ENCODE results near the gene PLXDC2. TPM values are rescaled to one million over a fixed set of nuclear protein-coding genes. Genes with fewer than 3 reads are reported as not detected.

PLXDC2 gene
- total RNA-seq, 1 experiment from 2014 or later = 0.20 TPM

- no peaks in the 10 kb centered on the region for H3K4me1 ChIP-seq (ENCODE audit: control insufficient read depth in 1 of 2, insufficient read depth in 2 of 2, low read length in 2 of 2)
- intact Hi-C loops (cut with micrococcal nuclease) = no loop called here
- ChIA-PET CTCF (no interaction called here), RAD21 (ENCODE audit: low non-redundant PET in 1 of 2, low total read pairs in 2 of 2, uncharacterized antibody in 2 of 2, unreplicated experiment in 2 of 2) (no interaction called here), POLR2A (no interaction called here)
- no peaks in the 10 kb centered on the region for H3K9me2 ChIP-seq (ENCODE audit: insufficient read depth)
- no peak overlapping the region for H3K4me3 ChIP-seq (replicated peaks in 1 of 2; ENCODE audit: low read depth in 1 of 2, low read length in 2 of 2)
- no peaks in the 10 kb centered on the region for H3K36me3 ChIP-seq (ENCODE audit: control insufficient read depth in 1 of 2, insufficient read depth in 2 of 2, low read length in 2 of 2)
- TF ChIP-seq SRF (IDR thresholded peaks at IDR 0.05; ENCODE audit: low read depth) (no peak), EZH2 (IDR thresholded peaks at IDR 0.05) (no peak), CTCF (IDR thresholded peaks at IDR 0.05 in 2 of 3, conservative IDR thresholded peaks at IDR 0.05 in 1 of 3; ENCODE audit: borderline replicate concordance in 1 of 3, insufficient read depth in 1 of 3, low read depth in 2 of 3, low read length in 2 of 3) (no peak), FOSL1 (IDR thresholded peaks at IDR 0.05; ENCODE audit: low read depth) (no peak), MAX (IDR thresholded peaks at IDR 0.05) (no peak), EZH2phosphoT487 (IDR thresholded peaks at IDR 0.05; ENCODE audit: borderline replicate concordance) (no peak), ATF3 (IDR thresholded peaks at IDR 0.05) (no peak), REST (IDR thresholded peaks at IDR 0.05; ENCODE audit: low read depth) (no peak), ELF1 (IDR thresholded peaks at IDR 0.05; ENCODE audit: borderline replicate concordance, low read depth) (no peak), ZFX (IDR thresholded peaks at IDR 0.05) (no peak), ZBTB33 (IDR thresholded peaks at IDR 0.05; ENCODE audit: extremely low read depth, insufficient replicate concordance, low read length) (no peak), ZNF274 (IDR thresholded peaks at IDR 0.05; ENCODE audit: low read depth, low read length) (no peak), POLR2AphosphoS5 (IDR thresholded peaks at IDR 0.05; ENCODE audit: low read depth, low read length) (no peak), CEBPB (IDR thresholded peaks at IDR 0.05; ENCODE audit: low read depth) (no peak), EGR1 (IDR thresholded peaks at IDR 0.05; ENCODE audit: low read depth) (no peak)
- no peaks in the 10 kb centered on the region for H3K79me2 ChIP-seq (ENCODE audit: insufficient read depth, low read length)
- H3K27me3 ChIP-seq (ENCODE audit: insufficient read depth, low read length) = no peaks in the 10 kb centered on the region
- no peaks in the 10 kb centered on the region for H4K20me1 ChIP-seq (ENCODE audit: insufficient read depth)
- ATAC-seq (no peak), DNase-seq (ENCODE audit: low read depth, low spot score) (no peak)
- no peak overlapping the region for H3K27ac ChIP-seq (ENCODE audit: low read depth, low read length)
- no peak overlapping the region for H2AFZ ChIP-seq (ENCODE audit: low read depth, low read length, poor library complexity, severe bottlenecking)
- H3K9ac ChIP-seq (ENCODE audit: low read length) = no peak overlapping the region
- no TSS peak for BruUV-seq (replicated peaks)
- H3K4me2 ChIP-seq (ENCODE audit: low read length) = no peak overlapping the region
- peaks cover 3 to 19% of the 10 kb centered on the region in 2 experiments; a peak in 2 of 4 replicates for H3K9me3 ChIP-seq (ENCODE audit: control insufficient read depth in 1 of 2, insufficient read depth in 1 of 2, low read depth in 1 of 2, low read length in 2 of 2)
These were observed 187.9 kb downstream of the PLXDC2 start for GRCh38 chr10:20004087-20004523.

Data from HCT116 (cell line).